H1 (cell line): ENCODE results near the gene CTIF. TPM values are rescaled to one million over a fixed set of nuclear protein-coding genes. Genes with fewer than 3 reads are reported as not detected.

Source experiments
- RAD21 ChIP-seq, 2 experiments: IDR thresholded peaks in 1 of 2; conservative IDR thresholded peaks in 1 of 2; 2 replicates each; pipeline ENCODE4 v1.6.1; 2011; ENCODE audit warnings: low read depth in 2 of 2, low read length in 2 of 2, improper control_type of control experiment in 1 of 2, inconsistent platforms in 1 of 2, mild to moderate bottlenecking in 1 of 2, moderate library complexity in 1 of 2
- SAP30 ChIP-seq: fragments of 300-600 bp; sonication (generic); IDR thresholded peaks from 2 replicates; pipeline ENCODE4 v1.7.1; 2012; ENCODE audit warnings: low read length, moderate library complexity, mild to moderate bottlenecking, inconsistent platforms; ENCODE audit not compliant: insufficient read depth, insufficient replicate concordance
- SP4 ChIP-seq: IDR thresholded peaks from 2 replicates; pipeline ENCODE4 v1.6.1; 2012; ENCODE audit warnings: low read length, inconsistent platforms
- polyA plus RNA-seq, 7 experiments: library from polyadenylated mRNA; depleted of rRNA in 3 of 7; stranded (reverse) in 5 of 7; unstranded in 2 of 7; fragments of >200 nt in 5 of 7; fragments of 200-250 nt in 2 of 7; gene quantifications; 1 replicate in 5 of 7; 2 replicates in 1 of 7; 4 replicates in 1 of 7; pipeline versions ENCODE4 v1.2.1 to v1.2.3, GENCODE V29; 2011 to 2013; ENCODE audit warnings: missing spikeins in 2 of 7, mixed read lengths in 2 of 7
- total RNA-seq: library from RNA; stranded (reverse); fragmentation: NEBNext Ultra II Directional; extraction: Animal tissue kit (Norgen Biotek cat#: 25700); gene quantifications from 2 replicates; pipeline ENCODE4 v1.2.1, GENCODE V29; 2021

Gene CTIF
- total and polyA plus RNA-seq, 2 of the 8 experiments (the other 6 are each of a cell fraction or from before 2014, with no cell fraction given) = 9.0 to 17.8 TPM

- TF ChIP-seq SP4 (no peak), SAP30 (no peak), RAD21 (IDR thresholded peaks at IDR 0.05 in 1 of 2, conservative IDR thresholded peaks at IDR 0.05 in 1 of 2; ENCODE audit: low read depth in 2 of 2, low read length in 2 of 2) (no peak)
These were observed 14.4 kb downstream of the CTIF start (continued) for GRCh38 chr18:48553236-48553635.
